K562 (cell line): ENCODE measurements around the gene CPLANE2. TPM values are rescaled to one million over a fixed set of nuclear protein-coding genes. Genes with fewer than 3 reads are reported as not detected.
A peak's percentile ranks its signal among the peaks of the same experiment; 100 is the strongest.

Source experiments
- ATF1 ChIP-seq, 2 experiments: fragments of 450-650 bp in 1 of 2; IDR thresholded peaks; 2 replicates each; pipeline ENCODE4 v1.6.1; 2016; ENCODE audit warnings: missing compliant biosample characterization in 1 of 2, missing genetic modification characterization in 1 of 2
- CCNT2 ChIP-seq: IDR thresholded peaks from 2 replicates; pipeline ENCODE4 v1.6.1; 2011; ENCODE audit warnings: borderline replicate concordance, low read depth, mild to moderate bottlenecking, moderate library complexity, mixed read lengths, low read length; ENCODE audit not compliant: insufficient read length; ENCODE audit errors: extremely low read depth
- CREM ChIP-seq: IDR thresholded peaks from 2 replicates; pipeline ENCODE4 v1.6.1; 2014; ENCODE audit warnings: antibody characterized with exemption, low read depth
- FOXJ2 ChIP-seq: fragments of 200-800 bp; sonication (Bioruptor generic); IDR thresholded peaks from 2 replicates; pipeline ENCODE4 v1.6.1; 2016; ENCODE audit warnings: missing genetic modification characterization, missing compliant biosample characterization
- HDAC8 ChIP-seq: fragments of 450-650 bp; IDR thresholded peaks from 2 replicates; pipeline ENCODE4 v1.6.1; 2016; ENCODE audit warnings: mild to moderate bottlenecking, missing genetic modification characterization, moderate library complexity, missing compliant biosample characterization
- HES1 ChIP-seq: fragments of 450-650 bp; IDR thresholded peaks from 2 replicates; pipeline ENCODE4 v1.6.1; 2016; ENCODE audit warnings: low read depth, mild to moderate bottlenecking, moderate library complexity
- HMG20A ChIP-seq: fragments of 450-650 bp; formaldehyde crosslinking; conservative IDR thresholded peaks from 2 replicates; pipeline ENCODE4 v1.4.0; 2020; ENCODE audit warnings: mild to moderate bottlenecking, mixed read lengths
- MAFK ChIP-seq: IDR thresholded peaks from 2 replicates; pipeline ENCODE4 v1.6.1; 2011; ENCODE audit warnings: low read length, improper control_type of control experiment
- MED1 ChIP-seq: sonication (generic); formaldehyde crosslinking; IDR thresholded peaks from 2 replicates; pipeline ENCODE4 v1.8.1; 2023; ENCODE audit warnings: missing genetic modification reagents, borderline replicate concordance
- MYC ChIP-seq, 2 experiments: fragments of 250-450 bp in 1 of 2; sonication (Bioruptor Pico) in 1 of 2; IDR thresholded peaks; 2 replicates each; pipeline versions ENCODE4 v1.5.1 to v1.6.1; 2012 to 2021; ENCODE audit warnings: low read depth in 2 of 2, borderline replicate concordance in 1 of 2, improper control_type of control experiment in 1 of 2, low read length in 1 of 2, mild to moderate bottlenecking in 1 of 2, moderate library complexity in 1 of 2
- PHTF2 ChIP-seq: fragments of 250-450 bp; sonication (Bioruptor Pico); IDR thresholded peaks from 2 replicates; pipeline ENCODE4 v1.5.0; 2021; ENCODE audit warnings: mild to moderate bottlenecking
- POLR2A ChIP-seq: fragments of 450-650 bp; conservative IDR thresholded peaks from 2 replicates; pipeline ENCODE4 v1.6.1; 2016
- RUNX1 ChIP-seq: sonication (generic); IDR thresholded peaks from 2 replicates; pipeline ENCODE4 v1.6.1; 2016; ENCODE audit warnings: antibody characterized with exemption, low read depth
- SOX6 ChIP-seq: fragments of 450-650 bp; IDR thresholded peaks from 2 replicates; pipeline ENCODE4 v1.6.1; 2014; ENCODE audit warnings: mild to moderate bottlenecking
- TAL1 ChIP-seq: fragments of 450-650 bp; IDR thresholded peaks from 2 replicates; pipeline ENCODE4 v1.6.1; 2016; ENCODE audit warnings: mild to moderate bottlenecking
- TCF7 ChIP-seq: sonication (generic); IDR thresholded peaks from 2 replicates; pipeline ENCODE4 v1.6.1; 2016; ENCODE audit warnings: antibody characterized with exemption, borderline replicate concordance
- XRCC5 ChIP-seq: fragments of 200-400 bp; formaldehyde crosslinking; IDR thresholded peaks from 2 replicates; pipeline ENCODE4 v1.6.1; 2017; ENCODE audit warnings: low read depth, mild to moderate bottlenecking, low read length
- ZKSCAN3 ChIP-seq: fragments of 250-450 bp; sonication (Bioruptor Pico); IDR thresholded peaks from 2 replicates; pipeline ENCODE4 v1.4.0; 2020
- ZNF12 ChIP-seq: sonication (generic); formaldehyde crosslinking; IDR thresholded peaks from 2 replicates; pipeline ENCODE4 v1.4.0; 2020; ENCODE audit warnings: mild to moderate bottlenecking, missing genetic modification reagents
- ZNF133 ChIP-seq: fragments of 250-450 bp; sonication (Bioruptor Pico); IDR thresholded peaks from 2 replicates; pipeline ENCODE4 v1.4.0; 2020; ENCODE audit warnings: mild to moderate bottlenecking
- ZNF436 ChIP-seq: fragments of 250-450, 450-650 bp; sonication (Bioruptor Pico); formaldehyde crosslinking; IDR thresholded peaks from 2 replicates; pipeline ENCODE4 v1.7.0; 2020; ENCODE audit warnings: mild to moderate bottlenecking
- ZNF586 ChIP-seq: fragments of 450-650 bp; formaldehyde crosslinking; conservative IDR thresholded peaks from 2 replicates; pipeline ENCODE4 v1.4.0; 2020; ENCODE audit warnings: mild to moderate bottlenecking, moderate library complexity
- ZNF764 ChIP-seq: fragments of 250-450 bp; sonication (Bioruptor Pico); IDR thresholded peaks from 2 replicates; pipeline ENCODE4 v1.4.0; 2020; ENCODE audit warnings: low read depth, mild to moderate bottlenecking, moderate library complexity
- polyA plus RNA-seq, 8 experiments: library from polyadenylated mRNA; depleted of rRNA in 4 of 8; stranded (reverse) in 5 of 8; unstranded in 3 of 8; fragments of >200 nt; fragmentation: Nextera tagmentation in 2 of 8; fragmentation: Illumina TruSeq in 1 of 8; extraction: Ambion mirVana in 2 of 8; extraction: Trizol in 1 of 8; gene quantifications; 2 replicates each; pipeline versions ENCODE4 v1.2.1 to v1.2.3, GENCODE V29; 2011 to 2014; ENCODE audit warnings: inconsistent platforms in 1 of 8, missing spikeins in 1 of 8
- total RNA-seq, 7 experiments: library from RNA; depleted of rRNA in 6 of 7; stranded (reverse); fragments of >200 nt in 6 of 7; fragmentation: Illumina TruSeq in 2 of 7; extraction: Trizol in 2 of 7; gene quantifications; 2 replicates each; pipeline versions ENCODE4 v1.2.1 to v1.2.3, GENCODE V29; 2011 to 2021; ENCODE audit warnings: low replicate concordance in 1 of 7
- TF ChIP-seq, protein P1 (sequence below): IDR thresholded peaks from 3 replicates; pipeline ENCODE4 v1.6.1; 2011; ENCODE audit warnings: borderline replicate concordance, mild to moderate bottlenecking, moderate library complexity; ENCODE audit not compliant: insufficient read length; ENCODE audit errors: extremely low read depth
- TF ChIP-seq, protein P2 (sequence below): fragments of 200-800 bp; sonication (Bioruptor generic); IDR thresholded peaks from 2 replicates; pipeline ENCODE4 v1.6.1; 2017; ENCODE audit warnings: missing genetic modification characterization, missing compliant biosample characterization

The CPLANE2 gene
- total and polyA plus RNA-seq, 9 of the 15 experiments (the other 6 are each of a cell fraction or from before 2014, with no cell fraction given) = 0.17 to 20.9 (median 8.1) TPM

DNA sequence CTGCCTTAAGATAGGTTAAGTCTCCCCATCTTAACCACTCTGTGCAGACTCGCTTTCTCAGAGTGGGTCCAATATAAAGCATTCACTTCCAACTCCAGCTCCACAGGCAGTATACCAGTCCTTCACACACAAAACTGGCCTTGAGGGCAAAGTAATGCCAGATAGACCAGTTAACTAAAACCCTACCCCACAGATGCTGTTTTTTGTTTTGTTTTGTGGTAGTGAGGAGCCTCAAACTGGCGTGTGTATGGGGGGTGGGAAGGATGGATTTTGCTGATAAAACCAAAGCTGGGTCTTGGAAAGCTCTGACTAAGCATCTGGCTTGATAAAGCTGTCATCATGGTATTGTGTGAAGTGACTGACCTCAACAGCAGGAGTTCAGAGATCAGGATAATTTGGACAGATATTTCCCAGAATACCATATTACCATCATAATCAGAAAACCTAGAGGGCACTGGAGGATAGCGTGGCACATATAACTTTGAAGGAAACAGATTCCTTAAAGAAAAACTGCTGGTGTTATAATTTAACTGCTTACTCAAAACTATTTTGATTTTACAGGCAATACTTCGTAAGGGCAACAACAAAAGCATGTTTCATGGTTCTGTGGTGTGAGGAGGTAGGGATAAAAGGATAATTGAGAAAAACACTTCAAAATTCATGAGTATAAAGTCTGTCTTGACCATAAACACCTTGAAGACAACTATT lies 29.6 kb upstream of the CPLANE2 start (continued):
- TF ChIP-seq, protein P1, sequence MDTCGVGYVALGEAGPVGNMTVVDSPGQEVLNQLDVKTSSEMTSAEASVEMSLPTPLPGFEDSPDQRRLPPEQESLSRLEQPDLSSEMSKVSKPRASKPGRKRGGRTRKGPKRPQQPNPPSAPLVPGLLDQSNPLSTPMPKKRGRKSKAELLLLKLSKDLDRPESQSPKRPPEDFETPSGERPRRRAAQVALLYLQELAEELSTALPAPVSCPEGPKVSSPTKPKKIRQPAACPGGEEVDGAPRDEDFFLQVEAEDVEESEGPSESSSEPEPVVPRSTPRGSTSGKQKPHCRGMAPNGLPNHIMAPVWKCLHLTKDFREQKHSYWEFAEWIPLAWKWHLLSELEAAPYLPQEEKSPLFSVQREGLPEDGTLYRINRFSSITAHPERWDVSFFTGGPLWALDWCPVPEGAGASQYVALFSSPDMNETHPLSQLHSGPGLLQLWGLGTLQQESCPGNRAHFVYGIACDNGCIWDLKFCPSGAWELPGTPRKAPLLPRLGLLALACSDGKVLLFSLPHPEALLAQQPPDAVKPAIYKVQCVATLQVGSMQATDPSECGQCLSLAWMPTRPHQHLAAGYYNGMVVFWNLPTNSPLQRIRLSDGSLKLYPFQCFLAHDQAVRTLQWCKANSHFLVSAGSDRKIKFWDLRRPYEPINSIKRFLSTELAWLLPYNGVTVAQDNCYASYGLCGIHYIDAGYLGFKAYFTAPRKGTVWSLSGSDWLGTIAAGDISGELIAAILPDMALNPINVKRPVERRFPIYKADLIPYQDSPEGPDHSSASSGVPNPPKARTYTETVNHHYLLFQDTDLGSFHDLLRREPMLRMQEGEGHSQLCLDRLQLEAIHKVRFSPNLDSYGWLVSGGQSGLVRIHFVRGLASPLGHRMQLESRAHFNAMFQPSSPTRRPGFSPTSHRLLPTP = no peak
- TF ChIP-seq RUNX1 = peak; percentile 81; the same call in 1 of the 2 replicates
- peak; percentile 54; the same call in 1 of the 2 replicates for TF ChIP-seq MYC (IDR thresholded peaks at IDR 0.05; ENCODE audit: low read depth, low read length)
- no peak for TF ChIP-seq MYC (CRISPR knock-in tag; IDR thresholded peaks at IDR 0.05; ENCODE audit: borderline replicate concordance, low read depth)
- TF ChIP-seq ZKSCAN3 = no peak
- TF ChIP-seq MAFK = peak; percentile 78
- peak; percentile 100 for TF ChIP-seq HES1
- peak; percentile 68; the same call in 1 of the 2 replicates for TF ChIP-seq XRCC5
- no peak for TF ChIP-seq ZNF436 (CRISPR knock-in tag)
- TF ChIP-seq SOX6 = peak; percentile 99
- no peak for TF ChIP-seq ZNF764
- TF ChIP-seq PHTF2 = no peak
- 0 out of 2 replicates have a peak, but pooled peaks have one; percentile 33 for TF ChIP-seq TCF7
- peak; percentile 70 for TF ChIP-seq CREM
- no peak for TF ChIP-seq MED1
- TF ChIP-seq, protein P2, sequence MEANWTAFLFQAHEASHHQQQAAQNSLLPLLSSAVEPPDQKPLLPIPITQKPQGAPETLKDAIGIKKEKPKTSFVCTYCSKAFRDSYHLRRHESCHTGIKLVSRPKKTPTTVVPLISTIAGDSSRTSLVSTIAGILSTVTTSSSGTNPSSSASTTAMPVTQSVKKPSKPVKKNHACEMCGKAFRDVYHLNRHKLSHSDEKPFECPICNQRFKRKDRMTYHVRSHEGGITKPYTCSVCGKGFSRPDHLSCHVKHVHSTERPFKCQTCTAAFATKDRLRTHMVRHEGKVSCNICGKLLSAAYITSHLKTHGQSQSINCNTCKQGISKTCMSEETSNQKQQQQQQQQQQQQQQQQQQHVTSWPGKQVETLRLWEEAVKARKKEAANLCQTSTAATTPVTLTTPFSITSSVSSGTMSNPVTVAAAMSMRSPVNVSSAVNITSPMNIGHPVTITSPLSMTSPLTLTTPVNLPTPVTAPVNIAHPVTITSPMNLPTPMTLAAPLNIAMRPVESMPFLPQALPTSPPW = peak; percentile 87
- peak; percentile 94 for TF ChIP-seq CCNT2
- TF ChIP-seq ZNF12 (CRISPR knock-in tag) = peak; percentile 98
- no peak for TF ChIP-seq POLR2A
- TF ChIP-seq ZNF586 = no peak
- TF ChIP-seq TAL1 = peak; percentile 96
- TF ChIP-seq FOXJ2 (tag) = peak; percentile 95
- no peak for TF ChIP-seq ZNF133 (CRISPR knock-in tag)
- no peak for TF ChIP-seq ATF1 (CRISPR knock-in tag; IDR thresholded peaks at IDR 0.05)
- peak; percentile 73 for TF ChIP-seq ATF1 (tag; IDR thresholded peaks at IDR 0.05)
- peak; percentile 91 for TF ChIP-seq HMG20A (CRISPR knock-in tag)
- no peak for TF ChIP-seq HDAC8
